Loucy (cell line): ENCODE data around the gene S100A6.
A peak's percentile ranks its signal among the peaks of the same experiment; 100 is the strongest.

Experiments used
- H2AFZ ChIP-seq: fragments of 200-600 bp; sonication (generic); 2 replicates; pipeline ENCODE4 v1.6.0; 2016; ENCODE audit warnings: antibody characterized with exemption, mild to moderate bottlenecking, low read length, moderate library complexity
- H3F3A ChIP-seq: fragments of 200-600 bp; 2 replicates; pipeline ENCODE4 v1.6.0; 2016; ENCODE audit warnings: antibody characterized with exemption, low read depth, mild to moderate bottlenecking
- H3K27me3 ChIP-seq: fragments of 200-600 bp; sonication (generic); 2 replicates; pipeline ENCODE4 v1.6.1; 2014; ENCODE audit warnings: low read length, mild to moderate bottlenecking; ENCODE audit not compliant: insufficient read depth, poor library complexity, severe bottlenecking
- H3K36me3 ChIP-seq: fragments of 200-600 bp; sonication (generic); 2 replicates; pipeline ENCODE4 v1.6.1; 2016; ENCODE audit warnings: low read length; ENCODE audit not compliant: insufficient read depth
- H3K4me1 ChIP-seq: fragments of 200-600 bp; sonication (generic); 2 replicates; pipeline ENCODE4 v1.5.1; 2014; ENCODE audit warnings: low read length, mild to moderate bottlenecking; ENCODE audit not compliant: insufficient read depth, poor library complexity, severe bottlenecking
- H3K4me2 ChIP-seq: fragments of 200-600 bp; sonication (generic); 2 replicates; pipeline ENCODE4 v1.6.0; 2014; ENCODE audit warnings: antibody characterized with exemption, low read length, low read depth, mild to moderate bottlenecking; ENCODE audit not compliant: poor library complexity, severe bottlenecking
- H3K4me3 ChIP-seq: fragments of 200-600 bp; sonication (generic); 2 replicates; pipeline ENCODE4 v1.5.1; 2014; ENCODE audit warnings: low read length, mild to moderate bottlenecking, mixed read lengths; ENCODE audit not compliant: poor library complexity, severe bottlenecking
- H3K79me2 ChIP-seq: fragments of 200-600 bp; sonication (generic); 2 replicates; pipeline ENCODE4 v1.6.1; 2014; ENCODE audit warnings: low read length; ENCODE audit not compliant: insufficient read depth
- H3K9ac ChIP-seq: fragments of 200-600 bp; sonication (generic); 2 replicates; pipeline ENCODE4 v1.6.0; 2014; ENCODE audit warnings: mild to moderate bottlenecking, low read depth, low read length, moderate library complexity; ENCODE audit not compliant: poor library complexity, severe bottlenecking
- H3K9me2 ChIP-seq: fragments of 200-600 bp; sonication (generic); replicated peaks from 2 replicates; pipeline ENCODE4 v1.6.1; 2016; ENCODE audit warnings: low read depth, low read length, mixed read lengths
- H3K9me3 ChIP-seq: fragments of 200-600 bp; sonication (generic); 2 replicates; pipeline ENCODE4 v1.6.1; 2014; ENCODE audit warnings: mild to moderate bottlenecking, antibody characterized with exemption, low read length, low read depth; ENCODE audit not compliant: insufficient read depth
- H4K20me1 ChIP-seq: fragments of 200-600 bp; sonication (generic); 2 replicates; pipeline ENCODE4 v1.6.0; 2014; ENCODE audit warnings: antibody characterized with exemption, low read length, mild to moderate bottlenecking; ENCODE audit not compliant: insufficient read depth, poor library complexity, severe bottlenecking
- CTCF ChIP-seq: fragments of 200-600 bp; sonication (generic); conservative IDR thresholded peaks from 2 replicates; pipeline ENCODE4 v1.5.1; 2014; ENCODE audit warnings: mild to moderate bottlenecking, antibody characterized with exemption, low read length
- EZH2phosphoT487 ChIP-seq: fragments of 200-600 bp; IDR thresholded peaks from 2 replicates; pipeline ENCODE4 v1.6.1; 2018; ENCODE audit warnings: antibody characterized with exemption, mild to moderate bottlenecking, moderate library complexity, borderline replicate concordance

Gene S100A6

GRCh38 chr1:153546371-153546770 lies 10.6 kb upstream of the S100A6 start:
- H3K9ac ChIP-seq, result peak overlapping the region; percentile 95
- H3K4me2 ChIP-seq, result peak overlapping the region; percentile 98

GRCh38 chr1:153545067-153546055 lies 9.6 kb upstream of the S100A6 start, which contains the start of gene S100A4:
S100A4 (minus strand) TSS chr1:153545806; CDS start chr1:153544794, 1,012 bp downstream.
- H3K9me3 ChIP-seq, result no peaks in the 10 kb centered on the region
- peaks cover 13% of the 10 kb centered on the region; the same call in 1 of the 2 replicates for H3K36me3 ChIP-seq
- peaks cover 32% of the 10 kb centered on the region for H3K79me2 ChIP-seq
- H3K9ac ChIP-seq, result peak within 1 kb of the TSS; percentile 95
- H3K4me3 ChIP-seq, result peak within 1 kb of the TSS; percentile 89
- TF ChIP-seq EZH2phosphoT487 (no peak), CTCF (peak; percentile 19; the same call in 1 of the 2 replicates)
- peak within 1 kb of the TSS; percentile 98 for H3K4me2 ChIP-seq
- no peak within 1 kb of the TSS for H2AFZ ChIP-seq
- peaks cover 18% of the 10 kb centered on the region for H3F3A ChIP-seq
- peaks cover 25% of the 10 kb centered on the region for H4K20me1 ChIP-seq
- no peaks in the 10 kb centered on the region for H3K9me2 ChIP-seq
- H3K4me1 ChIP-seq, result peaks cover 91% of the 10 kb centered on the region
- H3K27me3 ChIP-seq, result no peaks in the 10 kb centered on the region

More at GRCh38 chr1:153546371-153546770, 10.6 kb upstream of the S100A6 start:
- Histone ChIP-seq H2AFZ (no peak overlapping the region), H3K4me3 (peak overlapping the region; percentile 89), H3K27me3 (no peaks in the 10 kb centered on the region), H3K9me3 (no peaks in the 10 kb centered on the region), H3K4me1 (peaks cover 82% of the 10 kb centered on the region), H3K9me2 (no peaks in the 10 kb centered on the region), H4K20me1 (peaks cover 25% of the 10 kb centered on the region), H3K79me2 (peaks cover 32% of the 10 kb centered on the region), H3K36me3 (peaks cover 13% of the 10 kb centered on the region; the same call in 1 of the 2 replicates), H3F3A (peaks cover 13% of the 10 kb centered on the region)
- TF ChIP-seq CTCF, result no peak
- TF ChIP-seq EZH2phosphoT487, result no peak

- peaks cover 32% of the 10 kb centered on the region for H3K79me2 ChIP-seq
- H3F3A ChIP-seq, result peaks cover 18% of the 10 kb centered on the region
- H3K27me3 ChIP-seq, result no peaks in the 10 kb centered on the region
- H3K4me3 ChIP-seq, result peak overlapping the region; percentile 89
- TF ChIP-seq CTCF (no peak), EZH2phosphoT487 (no peak)
- no peaks in the 10 kb centered on the region for H3K9me3 ChIP-seq
- H3K4me2 ChIP-seq, result peak overlapping the region; percentile 98
- no peak overlapping the region for H2AFZ ChIP-seq
- H3K4me1 ChIP-seq, result peaks cover 91% of the 10 kb centered on the region
- peaks cover 13% of the 10 kb centered on the region; the same call in 1 of the 2 replicates for H3K36me3 ChIP-seq
- no peaks in the 10 kb centered on the region for H3K9me2 ChIP-seq
- H3K9ac ChIP-seq, result peak overlapping the region; percentile 95
- H4K20me1 ChIP-seq, result peaks cover 25% of the 10 kb centered on the region
These were observed 8.8 kb upstream of the S100A6 start for GRCh38 chr1:153544453-153545066.
